ENCODE measurements around the gene AOPEP.

Gene AOPEP

GRCh38 chr9:94895668-94896067, 169.2 kb downstream of the AOPEP start:
- no peak for TF ChIP-seq CTCF (IDR thresholded peaks at IDR 0.05; ENCODE audit: low read depth, low read length, missing control alignments)
- no peaks in the 10 kb centered on the region for H3K27me3 ChIP-seq (replicated peaks)
- H3K4me3 ChIP-seq (ENCODE audit: low read depth, low read length) = no peak overlapping the region
- H3K36me3 ChIP-seq (replicated peaks) = no peaks in the 10 kb centered on the region
- no peak for DNase-seq
- in situ Hi-C loops (cut with HindIII; ENCODE audit: low pct_ligation_motif_present, low sequenced_read_pairs) = no loop called here
- no peak overlapping the region for H3K27ac ChIP-seq

- DNase-seq = no peak
- H3K27ac ChIP-seq = no peak overlapping the region
- in situ Hi-C loops (cut with HindIII; ENCODE audit: low pct_ligation_motif_present, low sequenced_read_pairs) = no loop called here
- no peaks in the 10 kb centered on the region for H3K27me3 ChIP-seq (replicated peaks)
- no peaks in the 10 kb centered on the region for H3K36me3 ChIP-seq (replicated peaks)
- no peak overlapping the region for H3K4me3 ChIP-seq (ENCODE audit: low read depth, low read length)
- no peak for TF ChIP-seq CTCF (IDR thresholded peaks at IDR 0.05; ENCODE audit: low read depth, low read length, missing control alignments)
These were observed 170.0 kb downstream of the AOPEP start for GRCh38 chr9:94896512-94896911.

GRCh38 chr9:94899464-94900221, 173.1 kb downstream of the AOPEP start:
- H3K36me3 ChIP-seq (replicated peaks) = no peaks in the 10 kb centered on the region
- no peak overlapping the region for H3K4me3 ChIP-seq (ENCODE audit: low read depth, low read length)
- in situ Hi-C loops (cut with HindIII; ENCODE audit: low pct_ligation_motif_present, low sequenced_read_pairs) = no loop called here
- TF ChIP-seq CTCF (IDR thresholded peaks at IDR 0.05; ENCODE audit: low read depth, low read length, missing control alignments) = no peak
- peak overlapping the region; percentile 92 for H3K27ac ChIP-seq
- H3K27me3 ChIP-seq (replicated peaks) = no peaks in the 10 kb centered on the region
- no peak for DNase-seq

- no peaks in the 10 kb centered on the region for H3K36me3 ChIP-seq (replicated peaks)
- DNase-seq = peak; percentile 89
- peak overlapping the region; percentile 92 for H3K27ac ChIP-seq
- TF ChIP-seq CTCF (IDR thresholded peaks at IDR 0.05; ENCODE audit: low read depth, low read length, missing control alignments) = no peak
- no peak overlapping the region for H3K4me3 ChIP-seq (ENCODE audit: low read depth, low read length)
- in situ Hi-C loops (cut with HindIII; ENCODE audit: low pct_ligation_motif_present, low sequenced_read_pairs) = no loop called here
- no peaks in the 10 kb centered on the region for H3K27me3 ChIP-seq (replicated peaks)
These were observed 173.9 kb downstream of the AOPEP start for GRCh38 chr9:94900222-94901018.

DNA sequence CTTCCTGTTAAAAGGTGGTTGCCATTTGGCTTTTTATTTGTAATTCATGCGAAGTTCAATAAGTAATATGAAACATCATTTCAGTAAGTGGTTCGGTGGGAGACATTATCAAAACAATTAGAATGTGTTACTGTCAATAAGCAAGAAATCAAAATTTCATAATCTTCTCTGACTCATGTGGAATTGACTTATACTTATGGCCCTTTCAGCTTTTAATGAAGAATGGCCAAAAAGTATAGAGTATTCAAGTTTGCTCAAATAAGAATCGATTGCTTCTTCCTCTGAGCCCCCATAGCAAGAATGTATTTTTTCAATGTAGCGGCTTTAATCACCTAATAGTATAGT, 174.5 kb downstream of the AOPEP start:
- no peaks in the 10 kb centered on the region for H3K36me3 ChIP-seq (replicated peaks)
- in situ Hi-C loops (cut with HindIII; ENCODE audit: low pct_ligation_motif_present, low sequenced_read_pairs) = no loop called here
- no peak overlapping the region for H3K4me3 ChIP-seq (ENCODE audit: low read depth, low read length)
- no peak for DNase-seq
- H3K27me3 ChIP-seq (replicated peaks) = no peaks in the 10 kb centered on the region
- no peak for TF ChIP-seq CTCF (IDR thresholded peaks at IDR 0.05; ENCODE audit: low read depth, low read length, missing control alignments)
- peak overlapping the region; percentile 92 for H3K27ac ChIP-seq

Data from brain microvascular endothelial cell (primary cell).